DOHH2 (cell line): ENCODE data around the gene EIF3I.

ENCODE experiments used
- EZH2phosphoT487 ChIP-seq: fragments of 200-600 bp; sonication (generic); IDR thresholded peaks from 2 replicates; pipeline ENCODE4 v1.6.1; 2017; ENCODE audit warnings: borderline replicate concordance, mild to moderate bottlenecking, antibody characterized with exemption, low read length, moderate library complexity, mixed read lengths
- TF ChIP-seq, protein P1 (sequence below): fragments of 200-600 bp; sonication (generic); IDR thresholded peaks from one replicate; pipeline ENCODE4 v1.5.1; 2014; ENCODE audit warnings: antibody characterized with exemption, mild to moderate bottlenecking, low read depth, low read length; ENCODE audit not compliant: poor library complexity, severe bottlenecking

DNA sequence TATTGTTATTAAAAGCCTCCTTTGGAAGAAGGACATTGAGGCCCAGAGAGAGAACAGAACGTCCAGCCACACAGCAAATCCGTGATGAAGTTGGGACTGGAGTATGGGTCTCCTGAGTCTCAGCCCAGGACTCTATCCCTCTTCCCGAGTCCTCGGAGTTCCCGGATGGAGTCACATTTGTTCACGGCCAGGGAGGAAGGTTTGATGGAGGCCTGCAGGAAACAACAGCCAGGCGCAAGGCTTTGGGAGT lies 43.1 kb upstream of the EIF3I start:
- TF ChIP-seq, protein P1, sequence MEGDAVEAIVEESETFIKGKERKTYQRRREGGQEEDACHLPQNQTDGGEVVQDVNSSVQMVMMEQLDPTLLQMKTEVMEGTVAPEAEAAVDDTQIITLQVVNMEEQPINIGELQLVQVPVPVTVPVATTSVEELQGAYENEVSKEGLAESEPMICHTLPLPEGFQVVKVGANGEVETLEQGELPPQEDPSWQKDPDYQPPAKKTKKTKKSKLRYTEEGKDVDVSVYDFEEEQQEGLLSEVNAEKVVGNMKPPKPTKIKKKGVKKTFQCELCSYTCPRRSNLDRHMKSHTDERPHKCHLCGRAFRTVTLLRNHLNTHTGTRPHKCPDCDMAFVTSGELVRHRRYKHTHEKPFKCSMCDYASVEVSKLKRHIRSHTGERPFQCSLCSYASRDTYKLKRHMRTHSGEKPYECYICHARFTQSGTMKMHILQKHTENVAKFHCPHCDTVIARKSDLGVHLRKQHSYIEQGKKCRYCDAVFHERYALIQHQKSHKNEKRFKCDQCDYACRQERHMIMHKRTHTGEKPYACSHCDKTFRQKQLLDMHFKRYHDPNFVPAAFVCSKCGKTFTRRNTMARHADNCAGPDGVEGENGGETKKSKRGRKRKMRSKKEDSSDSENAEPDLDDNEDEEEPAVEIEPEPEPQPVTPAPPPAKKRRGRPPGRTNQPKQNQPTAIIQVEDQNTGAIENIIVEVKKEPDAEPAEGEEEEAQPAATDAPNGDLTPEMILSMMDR = no peak
- no peak for TF ChIP-seq EZH2phosphoT487
